Measurements from ENCODE around the gene ARID5A.
"Not testable (repeated sequence)": the region's sequence is repeated elsewhere in the genome, so short reads cannot be mapped to it uniquely, and the experiment has no call there.

The ARID5A gene

DNA sequence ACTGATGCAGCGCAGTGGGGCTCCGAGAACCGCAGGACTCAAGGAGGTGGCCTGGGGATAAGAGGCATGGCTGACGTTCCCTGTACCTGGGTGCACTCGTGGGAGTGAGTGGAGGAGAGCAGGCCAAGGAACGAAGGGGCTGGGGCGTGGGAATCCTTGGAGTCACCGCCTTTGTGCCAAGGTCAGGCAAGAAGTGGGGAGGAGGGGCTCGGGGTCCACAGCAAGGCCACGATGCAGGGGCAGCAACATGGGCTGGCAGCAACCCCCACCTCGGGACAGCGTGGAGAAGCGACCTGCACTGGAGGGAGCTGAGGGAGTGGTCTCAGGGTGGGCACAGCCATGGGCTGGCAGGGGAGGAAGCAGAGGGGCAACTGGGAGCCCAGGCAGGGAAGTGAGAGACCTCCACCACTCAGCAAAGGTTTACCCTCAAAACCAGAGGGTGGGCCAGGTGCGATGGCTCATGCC, 18.6 kb downstream of the ARID5A start:
- DNase-seq (ENCODE audit: low read depth): no peak

- DNase-seq (ENCODE audit: low read depth): peak; percentile 6
Measured at GRCh38 chr2:96556441-96557330, 20.1 kb downstream of the ARID5A start.

- DNase-seq (ENCODE audit: low read depth): not testable (repeated sequence)
Measured at GRCh38 chr2:96557421-96557820, 20.9 kb downstream of the ARID5A start.

GRCh38 chr2:96558061-96558460, 21.5 kb downstream of the ARID5A start:
- DNase-seq (ENCODE audit: low read depth): no peak

DNA sequence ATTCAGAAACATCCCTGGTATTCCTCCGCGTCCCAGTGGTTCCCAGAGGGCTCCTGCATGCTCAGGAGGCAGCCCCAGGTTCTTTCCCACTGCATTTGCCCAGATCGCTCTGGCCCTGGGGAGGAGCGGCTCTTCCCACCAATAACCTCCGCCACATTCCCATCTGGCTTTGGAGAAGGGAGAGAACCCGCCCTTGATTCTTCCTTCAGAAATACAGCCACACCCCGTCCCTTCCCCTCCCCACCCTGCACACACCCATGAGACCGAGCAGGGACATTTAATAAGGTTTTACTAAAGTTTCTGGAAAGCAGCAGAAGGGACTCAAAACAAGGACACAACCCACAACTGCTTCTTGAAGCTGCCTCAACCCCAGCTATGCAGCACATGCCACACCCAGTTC, 21.9 kb downstream of the ARID5A start:
- no peak for DNase-seq (ENCODE audit: low read depth)

GRCh38 chr2:96564026-96564425, 27.5 kb downstream of the ARID5A start:
- DNase-seq (ENCODE audit: low read depth): no peak

DNA sequence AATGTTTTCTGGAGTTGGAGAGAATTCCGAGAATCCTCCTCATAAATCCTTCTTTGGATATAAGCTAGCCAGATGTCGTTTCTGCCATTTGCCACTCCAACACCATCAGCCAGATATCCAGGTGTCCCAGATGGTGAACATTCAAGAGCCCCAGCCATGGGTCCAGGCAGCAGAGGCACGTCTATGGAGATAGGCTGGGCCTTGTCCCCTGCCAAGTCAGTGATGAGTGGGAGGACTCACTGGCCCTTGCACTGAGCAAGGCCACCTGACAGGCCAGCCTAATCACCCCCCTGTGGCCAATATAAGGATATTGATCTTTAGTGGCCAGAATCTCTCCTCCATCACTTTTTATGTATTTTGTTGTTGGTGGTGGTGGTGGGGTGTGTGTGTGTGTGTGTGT, 28.0 kb downstream of the ARID5A start:
- no peak for DNase-seq (ENCODE audit: low read depth)

- no peak for DNase-seq (ENCODE audit: low read depth)
Measured at GRCh38 chr2:96565111-96565510, 28.6 kb downstream of the ARID5A start.

DNA sequence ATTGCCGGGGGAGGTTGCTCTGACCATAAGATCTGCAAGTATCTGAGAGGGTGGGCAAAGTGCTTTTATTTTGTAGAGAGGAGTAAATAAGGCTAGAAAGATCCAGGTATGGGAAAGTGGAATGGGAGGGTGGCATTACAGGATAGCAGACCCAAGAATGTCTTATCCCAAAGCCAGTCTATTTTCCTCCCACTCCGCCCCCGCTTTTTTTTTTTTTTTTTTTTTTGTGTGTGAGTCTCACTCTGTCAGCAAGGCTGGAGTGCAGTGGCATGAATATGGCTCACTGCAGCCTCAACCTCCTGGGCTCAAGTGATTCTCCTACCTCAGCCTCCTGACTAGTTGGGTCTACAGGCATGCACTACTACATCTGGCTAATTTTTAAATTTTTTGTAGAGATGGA, 31.5 kb downstream of the ARID5A start:
- no peak for DNase-seq (ENCODE audit: low read depth)

DNA sequence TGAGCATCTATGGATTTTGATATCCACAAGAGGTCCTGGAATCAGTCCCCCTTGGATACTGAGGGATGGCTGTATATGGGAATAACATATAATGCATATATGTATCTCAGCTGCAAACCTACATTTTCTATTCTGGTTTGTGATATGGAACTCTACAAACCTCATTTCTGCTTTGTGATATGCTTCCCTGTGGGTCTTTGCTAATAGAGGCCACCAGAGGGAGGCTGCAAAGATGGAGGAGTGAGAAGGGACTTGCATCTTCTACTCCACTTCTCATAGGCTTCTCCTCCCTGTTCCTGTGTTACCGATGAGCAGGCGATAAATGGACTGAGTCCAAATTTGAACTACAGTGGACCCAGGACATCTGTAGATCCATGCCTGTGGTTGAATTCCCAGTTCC, 37.8 kb downstream of the ARID5A start:
- no peak for DNase-seq (ENCODE audit: low read depth)

GRCh38 chr2:96575785-96576456, 39.4 kb downstream of the ARID5A start:
- no peak for DNase-seq (ENCODE audit: low read depth)

DNA sequence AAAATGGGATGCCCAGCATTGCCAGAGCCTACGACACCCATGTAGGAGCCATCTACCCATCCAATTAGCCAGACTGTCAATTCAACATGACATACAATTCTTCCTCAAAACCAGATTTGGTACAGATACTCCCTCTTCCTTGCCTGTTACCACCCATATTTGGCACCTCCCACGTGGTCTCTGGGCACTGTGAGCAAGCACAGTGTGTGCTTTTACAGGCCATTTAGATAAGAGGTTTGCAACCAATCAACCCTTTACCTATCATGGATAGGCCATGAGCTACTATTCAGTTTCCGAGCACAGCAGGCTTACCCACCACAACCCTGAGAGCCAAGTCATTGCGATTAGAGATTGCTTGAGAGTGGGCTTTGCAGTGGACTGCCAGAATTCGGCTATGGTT, 40.9 kb downstream of the ARID5A start:
- no peak for DNase-seq (ENCODE audit: low read depth)

DNA sequence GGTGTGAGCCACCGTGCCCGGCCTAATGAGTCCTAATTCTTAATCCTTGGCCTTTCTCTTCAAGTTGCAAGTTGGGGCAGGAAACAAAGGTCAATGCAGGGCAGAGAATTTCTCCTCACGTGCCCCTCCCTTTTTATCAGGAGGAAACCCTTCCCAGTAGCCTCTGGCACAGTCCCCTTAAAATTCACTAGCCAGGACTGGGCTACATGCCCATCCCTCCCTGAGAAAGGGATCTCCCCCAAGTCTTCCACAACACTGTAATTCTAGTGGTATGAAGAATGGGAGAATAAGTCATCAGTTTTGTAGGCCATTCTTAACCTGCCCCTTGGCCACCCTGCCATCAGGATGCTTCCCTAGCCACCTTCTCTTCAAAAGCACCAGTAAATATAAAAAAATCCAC, 42.2 kb downstream of the ARID5A start:
- DNase-seq (ENCODE audit: low read depth): no peak

GRCh38 chr2:96579422-96579821, 42.9 kb downstream of the ARID5A start:
- DNase-seq (ENCODE audit: low read depth): no peak

- DNase-seq (ENCODE audit: low read depth): no peak
Measured at GRCh38 chr2:96580771-96581170, 44.2 kb downstream of the ARID5A start.

DNA sequence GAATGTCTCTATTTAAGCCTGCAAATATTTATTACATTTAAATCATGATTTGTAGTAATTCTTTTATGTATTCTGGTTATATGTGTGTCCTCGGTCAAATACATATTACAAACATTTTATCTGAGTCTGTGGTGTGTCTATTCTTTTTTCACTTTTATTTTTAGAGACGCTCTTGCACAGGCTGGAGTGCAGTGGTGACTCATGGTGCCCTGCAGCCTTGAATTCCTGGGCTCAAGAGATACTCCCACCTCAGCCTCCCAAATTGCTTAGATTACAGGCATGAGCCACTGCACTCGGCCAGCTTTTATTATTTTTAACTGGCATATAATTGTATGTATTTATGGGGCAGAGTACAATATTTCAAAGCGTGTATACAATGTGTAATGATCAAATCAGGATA, 47.5 kb downstream of the ARID5A start:
- DNase-seq (ENCODE audit: low read depth): no peak

- no peak for DNase-seq (ENCODE audit: low read depth)
Measured at GRCh38 chr2:96587843-96588242, 51.3 kb downstream of the ARID5A start.

DNA sequence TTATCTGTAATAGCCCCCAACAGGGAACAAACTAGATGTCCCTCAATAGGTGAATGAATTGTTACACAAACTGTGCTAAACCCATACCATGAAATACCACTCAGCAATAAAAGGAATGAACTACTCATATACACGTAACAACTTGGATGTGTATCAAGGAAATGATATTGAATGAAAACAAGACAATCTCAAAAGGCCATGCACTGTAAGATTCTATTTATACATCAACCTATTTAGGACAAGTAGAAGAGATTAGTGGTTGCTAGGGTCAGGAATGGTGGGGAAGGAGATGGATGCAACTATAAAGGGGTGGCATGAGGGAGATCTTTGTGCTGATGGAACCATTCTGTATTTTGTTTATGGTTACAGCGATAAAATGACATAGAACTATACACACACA, 54.5 kb downstream of the ARID5A start:
- DNase-seq (ENCODE audit: low read depth): no peak

DNA sequence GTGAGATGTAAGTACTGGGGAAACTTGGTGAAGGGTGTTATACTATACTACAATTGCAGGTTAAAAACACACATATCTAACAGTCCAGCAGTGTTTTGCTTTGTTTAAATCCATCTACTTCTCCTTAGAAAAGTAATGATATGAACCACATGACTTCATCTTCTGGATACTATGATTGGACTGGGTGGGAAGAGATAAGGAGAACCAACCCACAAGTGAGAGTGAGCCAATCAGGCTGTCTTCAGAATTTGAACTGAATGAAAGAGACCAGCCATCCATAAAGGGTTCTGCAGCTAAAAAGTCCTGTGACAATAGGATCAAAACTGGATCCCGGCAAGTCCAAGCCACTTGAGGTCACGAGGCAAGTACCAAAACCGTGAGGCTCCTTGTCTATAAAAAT, 54.9 kb downstream of the ARID5A start:
- no peak for DNase-seq (ENCODE audit: low read depth)

DNA sequence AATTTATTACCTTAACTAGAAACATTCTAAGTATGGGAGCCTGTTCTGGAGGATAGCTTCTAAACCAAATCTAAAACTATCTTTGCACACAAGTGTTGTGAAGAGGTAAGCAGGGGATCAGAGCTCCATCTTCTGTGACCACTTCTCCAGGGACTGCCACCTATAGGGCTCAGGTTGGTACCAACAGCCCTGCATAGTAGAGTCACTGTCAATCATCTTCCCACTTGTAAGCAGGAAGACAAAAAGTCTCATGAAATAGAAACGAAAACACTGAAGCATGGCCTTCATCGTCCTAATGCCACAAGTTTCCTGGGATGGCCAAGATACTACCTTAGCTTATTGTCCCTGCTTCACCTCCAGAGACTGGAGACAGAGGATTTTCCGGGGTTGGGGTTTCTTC, 57.7 kb downstream of the ARID5A start:
- DNase-seq (ENCODE audit: low read depth): no peak

GRCh38 chr2:96594691-96595152, 58.2 kb downstream of the ARID5A start:
- no peak for DNase-seq (ENCODE audit: low read depth)

- DNase-seq (ENCODE audit: low read depth): no peak
Measured at GRCh38 chr2:96596596-96596995, 60.0 kb downstream of the ARID5A start.

- DNase-seq (ENCODE audit: low read depth): no peak
Measured at GRCh38 chr2:96599941-96600340, 63.4 kb downstream of the ARID5A start.

Data from stimulated activated CD8-positive, alpha-beta memory T cell treated with anti-CD3 and anti-CD28 coated beads, Interleukin-12 subunit alpha, Interleukin-12 subunit beta, amount 100 ng/mL, for 1 hour (primary cell).